GM19023 (cell line): ENCODE measurements around the gene AQP2.

ENCODE experiments used
- ATAC-seq: cut with Tn5 transposase; IDR thresholded peaks from one replicate; pipeline ENCODE4 v1.9.1; 2021; ENCODE audit warnings: mild to moderate bottlenecking, moderate library complexity; ENCODE audit not compliant: unreplicated experiment

Gene AQP2

DNA sequence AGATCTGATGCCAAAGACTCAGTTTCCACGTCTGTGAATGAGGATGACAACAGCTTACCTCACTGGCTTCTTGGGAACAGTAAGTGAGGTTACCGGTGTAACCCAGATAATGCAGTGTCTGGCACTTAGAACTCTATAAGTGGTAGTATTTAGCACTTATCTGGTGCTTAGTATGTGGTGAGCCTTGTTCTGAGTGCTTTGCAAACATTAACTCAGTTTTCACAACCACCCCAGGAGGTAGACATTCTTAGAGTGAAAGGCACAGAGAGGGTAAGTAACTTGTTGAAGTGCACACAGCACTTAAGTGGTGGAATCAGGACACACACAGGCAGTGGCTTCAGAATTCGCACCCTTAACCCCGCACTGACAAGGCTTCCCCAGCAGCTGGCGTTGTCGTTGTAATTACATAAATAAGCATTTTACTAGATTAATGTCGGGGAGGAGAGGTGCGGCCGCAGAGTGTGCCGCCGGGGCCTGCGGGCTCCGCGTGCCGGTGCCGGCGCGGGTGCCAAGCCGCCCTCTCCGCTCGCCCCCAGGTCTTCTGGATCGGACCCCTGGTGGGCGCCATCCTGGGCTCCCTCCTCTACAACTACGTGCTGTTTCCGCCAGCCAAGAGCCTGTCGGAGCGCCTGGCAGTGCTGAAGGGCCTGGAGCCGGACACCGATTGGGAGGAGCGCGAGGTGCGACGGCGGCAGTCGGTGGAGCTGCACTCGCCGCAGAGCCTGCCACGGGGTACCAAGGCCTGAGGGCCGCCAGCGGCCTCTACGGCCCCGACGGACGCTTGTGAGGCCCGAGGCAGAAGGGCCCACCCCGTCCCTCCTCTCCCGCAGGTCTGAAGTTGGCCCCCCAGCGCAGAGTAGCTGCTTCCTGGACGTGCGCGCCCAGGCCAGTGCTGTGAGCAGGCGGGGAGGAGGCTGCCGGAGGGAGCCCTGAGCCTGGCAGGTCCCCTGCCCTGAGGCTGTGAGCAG lies 4.6 kb downstream of the AQP2 start:
- no peak for ATAC-seq

DNA sequence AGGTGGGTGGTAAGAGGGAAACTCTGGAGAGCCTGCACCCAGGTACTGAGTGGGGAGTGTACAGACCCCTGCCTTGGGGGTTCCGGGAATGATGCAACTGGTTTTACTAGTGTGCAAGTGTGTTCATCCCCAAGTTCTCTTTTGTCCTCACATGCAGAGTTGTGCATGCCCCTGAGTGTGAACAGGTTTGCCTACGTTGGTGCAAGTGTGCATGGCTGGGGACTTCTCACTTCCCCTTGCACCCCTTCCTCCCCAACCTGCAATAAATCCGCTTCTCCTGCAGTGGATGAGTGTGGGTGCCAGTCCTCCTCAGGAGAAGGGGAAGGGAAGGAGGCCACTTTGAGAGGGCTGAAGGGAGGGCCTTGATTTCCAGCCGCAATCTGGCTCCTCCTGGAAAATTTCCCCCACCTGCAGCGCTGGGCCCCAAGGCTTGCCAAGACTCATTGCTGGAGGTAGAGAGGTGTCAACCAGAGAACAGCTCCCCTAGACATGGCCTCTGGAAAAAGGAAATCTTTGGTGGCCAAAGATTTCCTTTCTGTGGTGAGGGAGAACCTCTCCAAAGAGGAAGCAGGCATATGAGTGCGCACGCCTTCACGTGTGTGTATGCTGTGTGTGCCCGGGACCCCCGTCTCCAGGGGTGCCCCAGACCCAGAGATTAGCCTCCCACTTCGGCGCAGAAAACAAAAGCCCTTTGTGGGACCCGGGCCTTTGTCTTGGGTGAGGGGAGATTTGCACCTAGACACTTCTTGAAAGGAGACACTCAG lies 5.5 kb downstream of the AQP2 start:
- ATAC-seq = no peak

DNA sequence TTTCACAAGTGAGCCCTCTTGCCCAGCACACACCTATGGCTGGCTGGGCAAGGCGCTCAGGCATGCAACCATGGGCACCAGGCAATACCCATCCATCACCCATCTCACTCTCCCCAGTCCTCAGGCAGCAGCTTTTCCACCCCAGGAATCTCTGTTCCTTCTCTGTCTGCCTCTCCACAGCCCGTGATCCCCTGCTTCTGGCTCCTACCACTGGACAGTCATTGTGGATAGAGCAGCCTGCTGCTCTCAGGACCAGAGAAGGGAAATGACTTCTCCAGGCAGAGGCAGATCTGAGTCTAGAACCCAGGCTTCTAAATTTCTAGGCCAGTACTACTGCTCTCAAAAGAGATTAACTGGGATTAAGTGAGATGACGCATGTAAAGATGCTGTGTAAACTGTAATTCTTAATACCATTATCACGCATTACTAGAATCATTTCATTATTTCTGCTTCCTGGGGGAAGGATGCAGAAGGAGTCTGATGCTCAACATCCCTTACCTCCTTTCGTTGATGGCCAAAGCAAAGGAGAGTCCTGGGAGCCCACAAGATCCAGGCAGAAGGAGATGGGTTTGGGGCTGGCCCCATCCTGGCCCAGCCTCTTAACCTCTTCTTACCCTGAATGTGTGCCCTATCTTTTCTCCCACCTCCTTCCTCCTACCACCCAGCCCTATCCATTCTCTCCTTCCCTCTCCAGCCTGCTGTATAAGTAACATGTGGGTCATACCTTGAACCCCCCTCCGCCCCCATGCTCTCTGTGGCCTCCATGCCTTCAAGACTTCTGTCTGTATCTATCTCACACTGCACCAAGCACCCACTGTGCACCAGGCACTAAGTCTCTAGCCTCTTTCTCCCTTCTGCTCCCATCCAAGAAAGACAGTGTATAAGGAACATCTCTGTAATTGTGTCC lies 6.4 kb downstream of the AQP2 start:
- ATAC-seq = no peak

DNA sequence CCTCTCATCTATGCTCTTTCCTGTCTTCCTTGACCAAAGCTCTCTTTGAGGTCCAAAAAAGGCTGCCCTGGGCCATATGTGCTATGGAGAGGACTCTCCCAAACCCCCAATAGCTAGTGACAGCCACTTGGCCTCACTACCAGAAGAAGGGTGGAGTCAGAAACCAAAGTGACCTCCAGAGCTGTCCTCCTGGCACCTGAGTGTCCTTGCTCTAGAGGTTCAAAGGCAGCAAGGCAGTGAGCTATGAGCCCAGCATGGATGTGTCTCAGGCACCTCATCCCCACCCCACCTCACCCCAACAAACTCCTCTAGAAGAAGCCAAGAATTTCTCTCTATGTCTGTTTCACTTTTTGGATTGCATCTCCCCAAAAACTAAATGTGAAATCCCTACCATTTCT lies 7.0 kb downstream of the AQP2 start:
- ATAC-seq = no peak

DNA sequence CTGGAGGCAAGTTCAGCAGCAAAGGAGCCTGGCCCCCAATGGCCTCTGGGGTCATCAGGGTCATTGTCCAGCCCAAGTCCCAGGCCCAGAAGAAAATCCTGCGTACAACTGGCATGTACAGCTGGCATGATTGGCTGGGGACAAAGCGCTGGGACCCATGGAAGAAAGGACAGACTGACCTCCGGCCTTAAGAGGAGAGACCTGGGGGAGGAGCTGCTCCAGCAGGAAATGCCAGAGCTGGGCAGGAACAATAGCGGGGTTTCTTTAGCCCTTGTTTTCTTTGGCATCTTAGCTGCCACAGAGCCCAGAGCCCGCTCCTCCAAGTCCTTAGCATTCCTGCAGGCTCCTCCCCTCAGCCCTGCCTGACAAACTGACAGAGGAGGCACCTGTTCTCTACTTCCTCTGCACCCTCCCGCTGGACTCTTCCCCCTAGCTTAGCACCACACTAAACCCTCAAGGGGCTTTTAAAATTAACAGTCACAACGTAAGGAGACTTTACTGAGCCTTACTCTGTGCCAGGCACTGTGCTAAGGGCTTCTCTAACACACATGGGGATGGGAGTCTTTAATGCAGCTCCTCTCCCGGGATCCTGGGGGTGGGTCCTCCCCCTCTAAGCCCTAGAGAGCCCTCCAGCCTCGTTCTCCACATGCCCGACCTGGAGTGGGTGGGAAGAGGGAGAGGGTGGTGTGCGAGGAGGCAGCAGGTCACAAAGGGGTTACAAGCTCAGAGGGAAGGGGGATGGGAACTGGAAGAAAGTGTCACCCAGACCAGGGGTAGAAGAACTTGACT lies 9.3 kb downstream of the AQP2 start:
- ATAC-seq = no peak

DNA sequence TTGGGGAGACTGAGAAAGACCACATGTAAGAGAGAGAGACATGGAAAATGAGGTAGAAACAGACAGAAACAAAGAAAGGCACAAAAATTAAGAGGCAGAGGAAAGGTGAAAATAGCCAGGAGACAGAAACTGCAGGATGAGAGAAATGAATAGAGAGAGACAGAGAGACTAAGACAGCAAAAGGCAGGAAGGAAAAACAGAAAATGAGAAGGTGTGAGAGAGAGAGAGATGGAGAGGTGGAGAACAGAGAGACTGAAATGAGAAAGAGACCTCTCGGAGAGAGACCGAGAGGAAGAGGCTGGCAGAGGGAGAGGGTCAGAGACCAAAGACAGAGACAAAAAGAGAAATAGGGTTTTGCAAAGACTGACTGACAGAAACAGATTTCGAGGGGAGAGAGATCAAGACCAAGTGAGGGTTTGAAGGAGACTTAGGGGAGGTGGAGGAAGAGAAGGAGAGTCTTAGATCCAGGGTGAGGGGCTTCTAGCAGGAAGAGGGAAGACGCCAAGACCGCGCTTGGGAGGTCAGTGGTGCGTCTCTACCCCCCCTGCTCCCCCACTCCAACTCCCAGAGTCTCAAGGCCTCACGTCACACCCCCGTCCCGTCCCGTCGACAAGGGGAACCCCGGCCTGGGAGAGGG lies 10.1 kb downstream of the AQP2 start:
- no peak for ATAC-seq

DNA sequence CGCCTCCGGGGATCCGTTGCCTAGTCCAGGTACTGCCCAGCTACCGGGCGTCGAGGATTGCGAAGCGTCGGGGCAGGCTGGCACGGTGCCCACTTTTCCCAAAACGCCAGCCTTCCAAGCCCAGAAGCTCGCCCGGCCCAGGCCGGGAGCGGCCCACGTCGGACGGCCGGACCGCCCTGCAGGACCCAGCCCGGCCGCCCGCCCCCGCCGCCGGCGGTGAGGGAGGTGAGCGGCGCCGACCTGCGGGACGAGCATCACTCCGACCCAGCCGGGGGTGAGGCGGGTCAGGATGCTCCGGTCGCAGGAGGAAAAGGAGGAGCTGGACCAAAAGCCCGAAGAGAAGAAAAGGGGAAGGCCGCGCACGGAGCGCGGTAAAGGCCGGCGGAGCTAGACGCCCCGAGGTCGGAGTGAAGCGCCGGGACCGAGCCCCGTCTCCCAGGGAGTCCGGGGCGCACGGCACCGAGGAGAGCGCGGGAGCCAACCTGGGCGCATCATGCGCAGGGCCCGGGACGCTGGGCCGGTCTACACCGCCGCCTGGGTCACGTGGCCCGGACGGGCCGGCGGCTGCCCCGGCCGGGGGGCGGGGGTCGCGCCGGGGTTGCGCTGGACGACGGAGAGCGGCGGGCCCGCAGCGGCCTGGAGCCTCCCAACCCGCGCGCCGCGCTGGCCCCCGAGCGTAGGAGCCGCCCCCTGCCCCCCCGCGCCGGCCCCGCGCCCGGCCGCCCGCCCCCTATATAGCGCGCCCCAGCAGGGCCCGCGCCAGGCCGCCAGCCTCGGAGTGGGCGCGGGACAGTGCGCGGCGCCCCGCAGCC lies 10.8 kb downstream of the AQP2 start, which contains the start of gene AQP5:
TSS of gene AQP5 (plus strand) at position 762 of the 812 bp plus-strand sequence. CDS start 146 bp downstream, outside the sequence.
- ATAC-seq = no peak

DNA sequence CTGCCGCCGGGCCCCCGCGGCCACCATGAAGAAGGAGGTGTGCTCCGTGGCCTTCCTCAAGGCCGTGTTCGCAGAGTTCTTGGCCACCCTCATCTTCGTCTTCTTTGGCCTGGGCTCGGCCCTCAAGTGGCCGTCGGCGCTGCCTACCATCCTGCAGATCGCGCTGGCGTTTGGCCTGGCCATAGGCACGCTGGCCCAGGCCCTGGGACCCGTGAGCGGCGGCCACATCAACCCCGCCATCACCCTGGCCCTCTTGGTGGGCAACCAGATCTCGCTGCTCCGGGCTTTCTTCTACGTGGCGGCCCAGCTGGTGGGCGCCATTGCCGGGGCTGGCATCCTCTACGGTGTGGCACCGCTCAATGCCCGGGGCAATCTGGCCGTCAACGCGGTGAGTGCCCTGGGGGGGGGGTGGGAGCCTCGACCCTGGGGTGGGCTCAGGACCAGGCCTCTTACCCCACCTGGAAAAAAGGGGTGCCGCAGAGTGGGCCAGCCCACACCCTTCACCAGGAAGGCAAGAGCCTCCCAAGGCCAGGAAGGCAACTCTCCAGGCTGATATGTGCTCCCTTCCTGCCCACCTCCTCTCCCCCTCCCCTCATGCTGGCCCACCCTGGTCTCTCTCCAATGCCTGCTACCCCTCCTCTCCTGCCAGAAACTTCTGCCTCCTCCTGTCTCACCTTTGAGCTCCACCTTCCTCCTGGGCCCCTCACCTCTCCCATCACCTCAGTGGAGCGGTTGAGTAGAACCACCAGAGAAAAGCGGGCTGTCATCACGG lies 11.6 kb downstream of the AQP2 start:
- no peak for ATAC-seq

DNA sequence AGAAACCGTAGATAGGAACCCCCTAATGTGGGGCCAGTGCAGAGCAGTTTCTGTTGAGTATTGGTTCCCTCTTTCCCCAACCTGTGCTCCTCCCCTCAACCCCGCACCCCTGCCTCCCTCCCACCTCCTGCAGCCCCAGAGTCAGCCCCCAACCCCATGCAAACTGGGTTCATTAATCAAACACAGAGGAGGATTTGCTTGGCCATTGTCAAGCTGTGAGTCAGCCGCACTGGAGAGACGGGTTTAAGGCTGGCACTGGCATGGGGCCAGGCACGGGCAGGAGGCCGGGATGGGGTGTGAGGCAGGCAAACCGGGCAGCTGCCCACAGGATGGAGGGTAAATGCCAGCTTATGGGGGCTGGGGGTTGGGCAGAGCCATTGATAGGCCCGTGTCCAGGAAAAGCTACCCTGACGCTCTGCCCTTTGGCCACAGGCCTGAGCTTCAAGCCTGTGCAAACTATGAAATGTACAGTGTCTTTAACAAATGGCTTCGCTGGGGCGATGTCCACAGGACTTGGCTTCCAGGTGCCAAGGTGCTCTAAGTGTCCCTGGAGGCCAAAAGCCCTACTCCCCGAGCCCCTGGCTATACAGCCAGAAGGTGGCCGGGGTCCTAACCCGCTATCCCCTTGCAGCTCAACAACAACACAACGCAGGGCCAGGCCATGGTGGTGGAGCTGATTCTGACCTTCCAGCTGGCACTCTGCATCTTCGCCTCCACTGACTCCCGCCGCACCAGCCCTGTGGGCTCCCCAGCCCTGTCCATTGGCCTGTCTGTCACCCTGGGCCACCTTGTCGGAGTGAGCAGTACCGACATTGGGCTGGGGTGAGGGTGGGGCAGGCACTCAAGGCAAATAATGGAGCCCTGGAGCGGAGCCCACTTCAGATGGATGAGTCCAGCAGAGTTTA lies 12.6 kb downstream of the AQP2 start:
- ATAC-seq = no peak

DNA sequence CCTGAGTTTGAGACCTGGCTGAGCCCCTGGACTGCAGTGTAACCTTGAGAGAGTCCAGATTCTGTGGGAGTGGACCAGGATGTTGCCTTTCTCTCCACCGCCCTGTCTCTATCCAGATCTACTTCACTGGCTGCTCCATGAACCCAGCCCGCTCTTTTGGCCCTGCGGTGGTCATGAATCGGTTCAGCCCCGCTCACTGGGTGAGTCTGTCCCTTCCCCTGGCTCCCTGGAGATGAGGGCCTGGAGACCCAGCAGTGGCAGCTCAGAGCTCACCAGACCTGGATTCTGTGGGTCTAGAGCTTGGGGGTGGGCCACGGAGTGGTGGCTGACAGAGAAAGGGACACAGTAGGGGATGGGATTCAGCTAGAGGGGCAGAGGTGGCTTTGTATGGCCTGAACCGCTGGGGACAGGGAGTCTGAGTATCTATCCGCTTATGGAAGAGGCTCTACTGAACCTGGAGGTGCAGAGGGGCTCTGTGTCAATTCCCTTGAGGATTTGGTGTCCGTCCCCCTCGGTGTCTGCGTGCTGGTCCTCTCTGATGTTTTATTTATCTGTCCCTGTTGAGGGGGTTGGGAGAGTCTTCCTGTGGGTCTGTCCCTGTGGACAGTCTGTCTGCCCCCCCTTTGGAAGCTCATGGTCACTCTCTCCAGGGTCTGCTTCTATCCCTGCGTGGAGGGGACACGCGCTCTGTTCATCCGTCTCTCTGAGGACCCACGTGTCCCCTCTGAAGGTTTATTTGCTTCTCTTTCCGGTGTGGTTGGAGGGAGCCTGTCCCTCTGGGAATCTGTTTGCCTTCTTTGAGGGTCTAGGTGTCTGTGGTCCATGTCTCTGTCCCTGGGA lies 13.7 kb downstream of the AQP2 start:
- no peak for ATAC-seq

DNA sequence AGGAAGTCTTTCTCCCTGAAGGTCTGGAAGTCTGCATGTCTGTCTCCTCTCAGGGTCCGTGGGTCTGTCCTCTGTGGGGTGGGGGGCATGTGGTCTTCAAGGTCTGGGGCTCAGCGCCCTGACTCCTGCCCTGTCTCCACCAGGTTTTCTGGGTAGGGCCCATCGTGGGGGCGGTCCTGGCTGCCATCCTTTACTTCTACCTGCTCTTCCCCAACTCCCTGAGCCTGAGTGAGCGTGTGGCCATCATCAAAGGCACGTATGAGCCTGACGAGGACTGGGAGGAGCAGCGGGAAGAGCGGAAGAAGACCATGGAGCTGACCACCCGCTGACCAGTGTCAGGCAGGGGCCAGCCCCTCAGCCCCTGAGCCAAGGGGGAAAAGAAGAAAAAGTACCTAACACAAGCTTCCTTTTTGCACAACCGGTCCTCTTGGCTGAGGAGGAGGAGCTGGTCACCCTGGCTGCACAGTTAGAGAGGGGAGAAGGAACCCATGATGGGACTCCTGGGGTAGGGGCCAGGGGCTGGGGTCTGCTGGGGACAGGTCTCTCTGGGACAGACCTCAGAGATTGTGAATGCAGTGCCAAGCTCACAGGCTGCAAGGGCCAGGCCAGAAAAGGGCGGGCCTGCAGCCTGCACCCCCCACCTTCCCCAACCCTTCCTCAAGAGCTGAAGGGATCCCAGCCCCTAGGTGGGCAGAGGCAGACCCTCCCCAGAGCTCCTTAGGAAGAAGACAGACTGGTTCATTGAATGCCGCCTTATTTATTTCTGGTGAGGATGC lies 14.5 kb downstream of the AQP2 start:
- no peak for ATAC-seq

DNA sequence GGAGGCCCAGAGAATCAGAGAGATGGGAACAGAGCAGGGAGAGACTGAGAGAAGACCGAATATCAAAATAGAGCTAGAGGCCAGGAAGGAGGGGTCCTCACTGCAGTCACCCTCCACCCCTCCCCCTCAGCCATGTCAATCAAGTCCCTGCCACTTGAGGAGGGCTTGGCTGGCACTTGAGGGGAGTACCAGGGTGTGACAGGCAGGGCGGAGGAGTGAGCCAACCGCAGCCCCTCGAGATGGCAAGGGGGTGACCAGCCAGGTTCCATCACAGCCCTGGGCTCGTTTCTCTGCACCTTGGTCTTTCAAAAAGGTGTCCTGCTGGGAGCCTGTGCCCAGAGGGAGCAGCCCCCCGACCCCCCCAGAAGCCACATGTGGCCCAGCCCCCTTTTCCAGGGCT lies 15.3 kb downstream of the AQP2 start:
- no peak for ATAC-seq

DNA sequence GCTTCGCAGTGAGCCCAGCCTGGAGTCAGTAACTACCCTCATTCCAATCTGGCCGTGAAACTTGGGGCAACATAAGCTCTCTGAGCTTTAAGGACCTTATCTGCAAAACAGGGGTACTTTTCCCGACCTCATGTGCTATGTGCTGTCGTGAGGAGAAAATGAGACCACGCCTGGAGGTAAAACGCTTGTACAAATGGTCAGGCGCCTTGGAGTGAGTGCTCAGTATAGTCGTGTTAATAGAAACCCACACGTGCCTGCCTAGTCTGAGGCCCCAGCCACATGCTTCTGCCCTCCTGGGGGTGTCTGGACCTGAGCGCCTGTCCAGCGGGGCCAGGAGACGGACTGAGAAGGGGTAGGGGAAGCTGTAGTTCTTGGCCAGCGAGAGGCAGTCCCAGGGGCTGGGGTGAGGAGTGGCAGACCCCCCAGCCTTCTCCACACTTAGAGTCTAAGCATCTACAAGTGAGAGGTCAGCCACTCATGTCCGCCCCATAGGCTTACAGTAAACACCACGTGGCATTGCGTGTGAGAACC lies 16.0 kb downstream of the AQP2 start:
- no peak for ATAC-seq

DNA sequence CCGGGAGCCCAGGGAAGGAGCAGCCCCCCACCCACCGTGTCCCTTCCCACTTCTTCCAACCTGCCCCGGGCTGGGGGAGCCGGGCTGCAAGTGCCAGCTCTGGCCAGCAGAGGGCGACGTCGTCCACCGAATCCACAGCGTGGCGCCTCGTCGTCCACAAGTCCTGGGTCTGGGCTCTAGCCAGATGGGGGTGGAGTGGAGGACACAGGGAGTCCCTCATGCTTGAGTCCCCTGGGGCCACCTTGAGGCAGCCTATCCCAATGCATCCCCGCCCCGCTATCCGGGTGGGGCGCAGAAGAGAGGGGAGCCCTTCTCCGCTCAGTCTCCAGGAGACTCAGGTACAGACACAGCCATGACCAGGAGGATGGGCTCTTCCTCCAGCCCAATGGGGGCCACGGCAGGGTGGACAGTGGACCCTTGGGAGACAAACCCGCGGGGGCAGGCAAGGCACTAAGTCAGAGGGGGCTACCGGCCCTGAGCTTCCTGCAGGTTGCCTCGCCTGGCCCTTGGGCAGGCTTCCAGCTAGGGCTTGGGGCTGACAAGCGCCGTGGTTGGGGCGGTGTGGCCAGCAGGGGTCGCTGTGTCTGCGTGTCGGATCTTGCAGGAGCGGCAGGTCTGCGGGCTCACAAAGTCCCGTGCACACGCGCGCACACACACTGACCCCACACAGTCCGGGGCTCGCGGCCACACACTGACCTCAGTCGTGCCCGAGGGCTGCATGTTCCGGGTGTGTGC lies 16.7 kb downstream of the AQP2 start:
- peak; percentile 73 for ATAC-seq
